Transverse colon (tissue), 4 donors: Measurements from ENCODE around the gene WWOX. TPM values are rescaled to one million over a fixed set of nuclear protein-coding genes. Genes with fewer than 3 reads are reported as not detected.

Experiments used
- DNase-seq: peaks from one replicate; pipeline ENCODE4 v3.0.0-alpha.2; 2019
- H3K27ac ChIP-seq, 4 donors: fragments of 200-600 bp; sonication (generic); 2 replicates each; pipeline ENCODE4 v1.5.1; 2016 to 2018; ENCODE audit warnings: inconsistent platforms in 4 of 4
- H3K27me3 ChIP-seq: fragments of 200-600 bp; sonication (generic); 2 replicates; pipeline ENCODE4 v1.5.1; 2017; ENCODE audit warnings: inconsistent platforms
- H3K36me3 ChIP-seq, 4 donors: fragments of 200-600 bp; sonication (generic); 2 replicates each; pipeline ENCODE4 v1.5.1; 2017 to 2019; ENCODE audit warnings: inconsistent platforms in 4 of 4
- H3K4me1 ChIP-seq, 4 donors: fragments of 200-600 bp; sonication (generic); 2 replicates each; pipeline ENCODE4 v1.5.1; 2017 to 2020; ENCODE audit warnings: inconsistent platforms in 4 of 4
- H3K4me3 ChIP-seq, 4 donors: fragments of 200-600 bp; sonication (generic); 1 replicate in 1 of 4; 2 replicates in 3 of 4; pipeline versions ENCODE4 v1.5.1 to v1.6.1; 2017 to 2019; ENCODE audit warnings: inconsistent platforms in 4 of 4
- H3K9me3 ChIP-seq, 2 donors: fragments of 200-600 bp; sonication (generic); 2 replicates each; pipeline ENCODE4 v1.5.1; 2017 to 2019; ENCODE audit warnings: inconsistent platforms in 2 of 2
- EP300 ChIP-seq: sonication (generic); formaldehyde crosslinking; IDR thresholded peaks from one replicate; pipeline ENCODE4 v1.6.1; 2017; ENCODE audit warnings: antibody characterized with exemption, low read depth
- POLR2A ChIP-seq: fragments of 450-650 bp; IDR thresholded peaks from one replicate; pipeline ENCODE4 v1.6.1; 2016; ENCODE audit warnings: antibody characterized with exemption, mild to moderate bottlenecking, moderate library complexity
- POLR2AphosphoS5 ChIP-seq, 3 donors: sonication (generic); formaldehyde crosslinking; IDR thresholded peaks; one replicate each; pipeline ENCODE4 v1.6.1; 2016; ENCODE audit warnings: antibody characterized with exemption in 3 of 3
- WGBS, 2 donors: methylation state at CpG; one replicate each; pipeline ENCODE4 v1.1.5; 2018; ENCODE audit warnings: low coverage in 1 of 2; 5-methylcytosine and 5-hydroxymethylcytosine counted together
- in situ Hi-C, 4 donors: fragments of 200-750 bp; cut with MboI; loops; one replicate each; pipeline versions ENCODE4 v1.15.0 to v1.15.1; 2017; ENCODE audit warnings: low sequenced_read_pairs in 3 of 4, low pct_ligation_motif_present in 1 of 4, low pct_unique_long_range_greater_than_20kb in 1 of 4
- intact Hi-C: fragments of 100-400 bp; cut with DNase I; formaldehyde crosslinking; loops from one replicate; pipeline ENCODE4 v1.15.1; 2023; ENCODE audit warnings: low total_unique reads
- total RNA-seq, 4 donors: library from RNA; depleted of rRNA; stranded (reverse); fragments of >200 nt; gene quantifications; one replicate each; pipeline ENCODE4 v1.1.0, GENCODE V29; 2016
- TF ChIP-seq, protein P1 (sequence below), 5 experiments: fragments of 200-600 bp in 3 of 5; fragments of 450-650 bp in 2 of 5; sonication (generic) in 3 of 5; IDR thresholded peaks; 1 replicate in 2 of 5; 2 replicates in 3 of 5; pipeline ENCODE4 v1.5.1; 2016 to 2017; ENCODE audit warnings: antibody characterized with exemption in 5 of 5, inconsistent platforms in 3 of 5, mild to moderate bottlenecking in 2 of 5, moderate library complexity in 1 of 5

WWOX gene
- total RNA-seq, 4 donors from 2014 or later: 11.2 to 53.8 (median 24.8) TPM

GRCh38 chr16:78946556-78946955 lies 847.1 kb downstream of the WWOX start:
- Histone ChIP-seq H3K36me3 (no peaks in the 10 kb centered on the region), H3K4me1 (no peaks in the 10 kb centered on the region), H3K4me3 (no peak overlapping the region), H3K9me3 (peaks cover 0 to 2% of the 10 kb centered on the region in 2 donors), H3K27me3 (no peaks in the 10 kb centered on the region), H3K27ac (no peak overlapping the region)
- intact Hi-C loops (no loop called here), in situ Hi-C loops (no loop called here)
- no peak for TF ChIP-seq EP300
- TF ChIP-seq, protein P1, sequence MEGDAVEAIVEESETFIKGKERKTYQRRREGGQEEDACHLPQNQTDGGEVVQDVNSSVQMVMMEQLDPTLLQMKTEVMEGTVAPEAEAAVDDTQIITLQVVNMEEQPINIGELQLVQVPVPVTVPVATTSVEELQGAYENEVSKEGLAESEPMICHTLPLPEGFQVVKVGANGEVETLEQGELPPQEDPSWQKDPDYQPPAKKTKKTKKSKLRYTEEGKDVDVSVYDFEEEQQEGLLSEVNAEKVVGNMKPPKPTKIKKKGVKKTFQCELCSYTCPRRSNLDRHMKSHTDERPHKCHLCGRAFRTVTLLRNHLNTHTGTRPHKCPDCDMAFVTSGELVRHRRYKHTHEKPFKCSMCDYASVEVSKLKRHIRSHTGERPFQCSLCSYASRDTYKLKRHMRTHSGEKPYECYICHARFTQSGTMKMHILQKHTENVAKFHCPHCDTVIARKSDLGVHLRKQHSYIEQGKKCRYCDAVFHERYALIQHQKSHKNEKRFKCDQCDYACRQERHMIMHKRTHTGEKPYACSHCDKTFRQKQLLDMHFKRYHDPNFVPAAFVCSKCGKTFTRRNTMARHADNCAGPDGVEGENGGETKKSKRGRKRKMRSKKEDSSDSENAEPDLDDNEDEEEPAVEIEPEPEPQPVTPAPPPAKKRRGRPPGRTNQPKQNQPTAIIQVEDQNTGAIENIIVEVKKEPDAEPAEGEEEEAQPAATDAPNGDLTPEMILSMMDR (IDR thresholded peaks at IDR 0.05): no peak
- TF ChIP-seq POLR2A: no peak
- no peak for TF ChIP-seq POLR2AphosphoS5 (IDR thresholded peaks at IDR 0.05)
- no peak for DNase-seq
- 87 to 88% methylated on average over 8 to 11 of the region's 11 CpGs for WGBS, 2 donors

GRCh38 chr16:78950768-78951167 lies 851.3 kb downstream of the WWOX start:
- intact Hi-C loops (no loop called here), in situ Hi-C loops (no loop called here)
- Histone ChIP-seq H3K9me3 (no peaks in the 10 kb centered on the region), H3K27me3 (no peaks in the 10 kb centered on the region), H3K4me3 (no peak overlapping the region), H3K4me1 (no peaks in the 10 kb centered on the region), H3K36me3 (no peaks in the 10 kb centered on the region), H3K27ac (no peak overlapping the region)
- no peak for DNase-seq
- TF ChIP-seq, protein P1 (IDR thresholded peaks at IDR 0.05): no peak
- TF ChIP-seq POLR2AphosphoS5 (IDR thresholded peaks at IDR 0.05) (no peak), EP300 (no peak), POLR2A (no peak)
- 56% methylated on average over 3 of the region's 3 CpGs; no CpG with 5 or more reads in 1 of the 2 donors for WGBS, 2 donors

GRCh38 chr16:78952630-78953029 lies 853.2 kb downstream of the WWOX start:
- no peak overlapping the region for H3K27ac ChIP-seq
- H3K9me3 ChIP-seq: no peaks in the 10 kb centered on the region
- TF ChIP-seq, protein P1 (IDR thresholded peaks at IDR 0.05): no peak
- no peak for TF ChIP-seq EP300
- TF ChIP-seq POLR2A: no peak
- no peak for TF ChIP-seq POLR2AphosphoS5 (IDR thresholded peaks at IDR 0.05)
- no peaks in the 10 kb centered on the region for H3K4me1 ChIP-seq
- intact Hi-C loops: no loop called here
- 96 to 100% methylated on average over 1 to 7 of the region's 7 CpGs for WGBS, 2 donors
- no peak overlapping the region for H3K4me3 ChIP-seq
- H3K27me3 ChIP-seq: no peaks in the 10 kb centered on the region
- no peaks in the 10 kb centered on the region for H3K36me3 ChIP-seq
- DNase-seq: no peak
- in situ Hi-C loops: no loop called here

- Histone ChIP-seq H3K27me3 (no peaks in the 10 kb centered on the region), H3K9me3 (no peaks in the 10 kb centered on the region), H3K4me3 (no peak overlapping the region), H3K36me3 (no peaks in the 10 kb centered on the region), H3K4me1 (no peaks in the 10 kb centered on the region), H3K27ac (no peak overlapping the region)
- WGBS, 2 donors: 85 to 89% methylated on average over 6 to 8 of the region's 8 CpGs
- intact Hi-C loops (no loop called here), in situ Hi-C loops (no loop called here)
- TF ChIP-seq, protein P1 (IDR thresholded peaks at IDR 0.05): no peak
- no peak for TF ChIP-seq POLR2AphosphoS5 (IDR thresholded peaks at IDR 0.05)
- no peak for TF ChIP-seq EP300
- TF ChIP-seq POLR2A: no peak
- no peak for DNase-seq
These were observed 854.1 kb downstream of the WWOX start for GRCh38 chr16:78953526-78953925.
